H9 (cell line): ENCODE results near the gene PLCB1. TPM values are rescaled to one million over a fixed set of nuclear protein-coding genes. Genes with fewer than 3 reads are reported as not detected.
A peak's percentile ranks its signal among the peaks of the same experiment; 100 is the strongest.

Experiments
- DNase-seq: peaks from one replicate; pipeline ENCODE4 v3.0.0-alpha.2; 2017
- H2AFZ ChIP-seq: one replicate; pipeline ENCODE4 v1.6.1; 2013; ENCODE audit warnings: mild to moderate bottlenecking, low read length, control low read depth, moderate library complexity
- H2AK5ac ChIP-seq: 2 replicates; pipeline ENCODE4 v1.6.1; 2013; ENCODE audit warnings: low read length, control low read depth, mixed read lengths; ENCODE audit not compliant: insufficient read length
- H2BK120ac ChIP-seq: one replicate; pipeline ENCODE4 v1.6.1; 2013; ENCODE audit warnings: low read depth, mild to moderate bottlenecking, low read length, control low read depth, inconsistent platforms; ENCODE audit not compliant: poor library complexity, severe bottlenecking
- H2BK12ac ChIP-seq: 2 replicates; pipeline ENCODE4 v1.6.1; 2013; ENCODE audit warnings: low read length, control low read depth, mixed read lengths, low read depth; ENCODE audit not compliant: insufficient read length
- H2BK15ac ChIP-seq: 2 replicates; pipeline ENCODE4 v1.6.1; 2013; ENCODE audit warnings: low read depth, low read length, control low read depth
- H2BK20ac ChIP-seq: one replicate; pipeline ENCODE4 v1.6.1; 2013; ENCODE audit warnings: low read depth, mild to moderate bottlenecking, low read length, control low read depth, inconsistent platforms; ENCODE audit not compliant: poor library complexity, severe bottlenecking
- H2BK5ac ChIP-seq: 2 replicates; pipeline ENCODE4 v1.6.1; 2013; ENCODE audit warnings: low read length, control low read depth, mixed read lengths; ENCODE audit not compliant: insufficient read length
- H3K14ac ChIP-seq: 2 replicates; pipeline ENCODE4 v1.6.1; 2013; ENCODE audit warnings: low read length, control low read depth; ENCODE audit not compliant: insufficient read depth
- H3K18ac ChIP-seq: 2 replicates; pipeline ENCODE4 v1.6.1; 2013; ENCODE audit warnings: low read depth, mild to moderate bottlenecking, mixed read lengths, low read length, control low read depth; ENCODE audit not compliant: insufficient read length
- H3K23ac ChIP-seq: 2 replicates; pipeline ENCODE4 v1.6.1; 2013; ENCODE audit warnings: low read length, control low read depth, mixed read lengths, low read depth; ENCODE audit not compliant: insufficient read length
- H3K23me2 ChIP-seq: 2 replicates; pipeline ENCODE4 v1.6.1; 2013; ENCODE audit warnings: low read depth, mild to moderate bottlenecking, mixed read lengths, low read length, control low read depth; ENCODE audit not compliant: insufficient read length, poor library complexity, severe bottlenecking
- H3K27ac ChIP-seq: 2 replicates; pipeline ENCODE4 v1.5.1; 2013; ENCODE audit warnings: low read length, control low read depth, mixed read lengths, low read depth; ENCODE audit not compliant: insufficient read length
- H3K27me3 ChIP-seq: 2 replicates; pipeline ENCODE4 v1.6.1; 2013; ENCODE audit warnings: low read length, control low read depth, inconsistent platforms; ENCODE audit not compliant: insufficient read depth
- H3K4ac ChIP-seq: 2 replicates; pipeline ENCODE4 v1.6.1; 2013; ENCODE audit warnings: low read depth, mild to moderate bottlenecking, control low read depth, inconsistent platforms, low read length, moderate library complexity
- H3K4me1 ChIP-seq: 2 replicates; pipeline ENCODE4 v1.6.1; 2013; ENCODE audit warnings: low read length, control low read depth, inconsistent platforms; ENCODE audit not compliant: insufficient read depth
- H3K4me2 ChIP-seq: 2 replicates; pipeline ENCODE4 v1.6.1; 2013; ENCODE audit warnings: low read length, control low read depth, mixed read lengths; ENCODE audit not compliant: insufficient read length, insufficient read depth
- H3K56ac ChIP-seq: 2 replicates; pipeline ENCODE4 v1.6.1; 2013; ENCODE audit warnings: low read depth, mild to moderate bottlenecking, mixed read lengths, low read length, control low read depth; ENCODE audit not compliant: insufficient read length
- H3K79me1 ChIP-seq: 2 replicates; pipeline ENCODE4 v1.6.1; 2013; ENCODE audit warnings: low read depth, mild to moderate bottlenecking, moderate library complexity, low read length, control low read depth, inconsistent platforms; ENCODE audit not compliant: insufficient read depth, poor library complexity, severe bottlenecking
- H3K79me2 ChIP-seq: 2 replicates; pipeline ENCODE4 v1.6.1; 2013; ENCODE audit warnings: low read length, control low read depth, inconsistent platforms; ENCODE audit not compliant: insufficient read depth
- H3K9ac ChIP-seq: 2 replicates; pipeline ENCODE4 v1.6.1; 2013; ENCODE audit warnings: low read length, control low read depth, mixed read lengths; ENCODE audit not compliant: insufficient read length; ENCODE audit errors: extremely low read depth
- H3K9me3 ChIP-seq: one replicate; pipeline ENCODE4 v1.6.1; 2013; ENCODE audit warnings: low read depth, low read length, inconsistent platforms; ENCODE audit not compliant: control insufficient read depth
- H3T11ph ChIP-seq: one replicate; pipeline ENCODE4 v1.6.1; 2013; ENCODE audit warnings: mild to moderate bottlenecking, low read length, control low read depth, inconsistent platforms
- H4K20me1 ChIP-seq: one replicate; pipeline ENCODE4 v1.6.1; 2013; ENCODE audit not compliant: control insufficient read depth, insufficient read length, insufficient read depth
- H4K5ac ChIP-seq: 2 replicates; pipeline ENCODE4 v1.6.1; 2013; ENCODE audit warnings: low read depth, mild to moderate bottlenecking, mixed read lengths, low read length, control low read depth; ENCODE audit not compliant: insufficient read length
- H4K8ac ChIP-seq: replicated peaks from 2 replicates; pipeline ENCODE4 v1.6.1; 2013; ENCODE audit warnings: low read length, control low read depth, mixed read lengths, low read depth; ENCODE audit not compliant: insufficient read length
- H4K91ac ChIP-seq: 2 replicates; pipeline ENCODE4 v1.6.1; 2013; ENCODE audit warnings: low read depth, mild to moderate bottlenecking, moderate library complexity, mixed read lengths, low read length, control low read depth; ENCODE audit not compliant: insufficient read length
- H3K27ac Mint-ChIP-seq, 3 experiments: 2 replicates in 2 of 3; 3 replicates in 1 of 3; pipeline ENCODE4 v1.8.0; 2020 to 2021; ENCODE audit warnings: mixed read lengths in 3 of 3, mild to moderate bottlenecking in 1 of 3, moderate library complexity in 1 of 3
- H3K27me3 Mint-ChIP-seq: 2 replicates; pipeline ENCODE4 v1.8.0; 2021; ENCODE audit warnings: low read depth, mild to moderate bottlenecking, moderate library complexity, mixed read lengths
- H3K36me3 Mint-ChIP-seq, 3 experiments: 2 replicates in 2 of 3; 3 replicates in 1 of 3; pipeline ENCODE4 v1.8.0; 2020 to 2021; ENCODE audit warnings: low read depth in 3 of 3, mixed read lengths in 3 of 3; ENCODE audit not compliant: insufficient read depth in 1 of 3
- H3K4me1 Mint-ChIP-seq, 2 experiments: 2 replicates each; pipeline ENCODE4 v1.8.0; 2020; ENCODE audit warnings: mixed read lengths in 2 of 2
- H3K4me3 Mint-ChIP-seq, 2 experiments: 2 replicates in 1 of 2; 3 replicates in 1 of 2; pipeline ENCODE4 v1.8.0; 2020 to 2021; ENCODE audit warnings: mild to moderate bottlenecking in 2 of 2, mixed read lengths in 2 of 2, moderate library complexity in 1 of 2
- H3K9me3 Mint-ChIP-seq, 2 experiments: 2 replicates in 1 of 2; 3 replicates in 1 of 2; pipeline ENCODE4 v1.8.0; 2020; ENCODE audit warnings: mild to moderate bottlenecking in 2 of 2, mixed read lengths in 2 of 2, moderate library complexity in 1 of 2
- CTCF ChIP-seq: fragments of 200-600 bp; sonication (generic); conservative IDR thresholded peaks from 3 replicates; pipeline ENCODE4 v1.8.0; 2021; ENCODE audit warnings: antibody characterized with exemption, mild to moderate bottlenecking
- WGBS: extraction: QIAGEN DNeasy Blood & Tissue Kit; methylation state at CpG from one replicate; pipeline ENCODE4 v1.1.7; 2013; ENCODE audit warnings: missing lambda C conversion rate, low lambda C conversion rate, mixed read lengths; ENCODE audit not compliant: insufficient read length; ENCODE audit errors: extremely low coverage; 5-methylcytosine and 5-hydroxymethylcytosine counted together
- total RNA-seq: library from RNA; stranded (reverse); gene quantifications from 2 replicates; pipeline ENCODE4 v1.2.1, GENCODE V29; 2021

The PLCB1 gene
- total RNA-seq, 1 experiment from 2014 or later, result 11.5 TPM

GRCh38 chr20:8130840-8131526 lies 1.1 kb upstream of the PLCB1 start:
- H2BK12ac ChIP-seq, result no peak overlapping the region
- H3K9me3 Mint-ChIP-seq, result peaks cover 0 to 4% of the 10 kb centered on the region in 2 experiments; a peak in 1 of 5 replicates
- H3K4me3 Mint-ChIP-seq, result peak overlapping the region; percentile 74 to 87
- no peak overlapping the region for H3K27ac ChIP-seq
- no peaks in the 10 kb centered on the region for H3K9me3 ChIP-seq
- H4K20me1 ChIP-seq, result no peaks in the 10 kb centered on the region
- no peak overlapping the region for H4K8ac ChIP-seq
- no peak overlapping the region for H4K5ac ChIP-seq
- no peak overlapping the region for H2BK15ac ChIP-seq
- no peak overlapping the region for H3K23ac ChIP-seq
- DNase-seq, result no peak
- no peaks in the 10 kb centered on the region for H3K79me1 ChIP-seq
- no CpG with 5 or more reads among the region's 8 CpGs for WGBS
- H3K4me1 Mint-ChIP-seq, result peaks cover 28 to 33% of the 10 kb centered on the region in 2 experiments
- no peak for TF ChIP-seq CTCF
- no peak overlapping the region for H2AK5ac ChIP-seq
- peaks cover 57% of the 10 kb centered on the region for H3K27me3 Mint-ChIP-seq
- no peak overlapping the region for H2BK5ac ChIP-seq
- peaks cover 10% of the 10 kb centered on the region for H3K23me2 ChIP-seq
- peak overlapping the region; percentile 67 for H3K4me2 ChIP-seq
- peaks cover 11% of the 10 kb centered on the region for H3K4me1 ChIP-seq
- H3K14ac ChIP-seq, result no peak overlapping the region
- no peak overlapping the region for H3K4ac ChIP-seq
- H3K27ac Mint-ChIP-seq, result no peak overlapping the region
- no peak overlapping the region for H2BK20ac ChIP-seq
- no peak overlapping the region for H4K91ac ChIP-seq
- no peak overlapping the region for H3K9ac ChIP-seq
- no peaks in the 10 kb centered on the region for H3K36me3 Mint-ChIP-seq
- no peak overlapping the region for H2BK120ac ChIP-seq
- no peak overlapping the region for H2AFZ ChIP-seq
- H3K79me2 ChIP-seq, result no peaks in the 10 kb centered on the region
- H3K27me3 ChIP-seq, result peaks cover 12% of the 10 kb centered on the region; the same call in 1 of the 2 replicates
- no peak overlapping the region for H3K18ac ChIP-seq
- H3K56ac ChIP-seq, result no peak overlapping the region
- H3T11ph ChIP-seq, result no peak overlapping the region
